OCI-LY7 (cell line): Measurements from ENCODE around the gene SLC4A1AP.

ENCODE experiments used
- EZH2phosphoT487 ChIP-seq: fragments of 200-600 bp; sonication (generic); IDR thresholded peaks from 2 replicates; pipeline ENCODE4 v1.6.1; 2018; ENCODE audit warnings: low read depth, borderline replicate concordance, mild to moderate bottlenecking, mixed run types, antibody characterized with exemption, low read length, moderate library complexity, mixed read lengths
- TF ChIP-seq, protein P1 (sequence below): fragments of 200-600 bp; sonication (generic); conservative IDR thresholded peaks from 2 replicates; pipeline ENCODE4 v1.5.1; 2014; ENCODE audit warnings: mild to moderate bottlenecking, antibody characterized with exemption, low read length, moderate library complexity, mixed read lengths

DNA sequence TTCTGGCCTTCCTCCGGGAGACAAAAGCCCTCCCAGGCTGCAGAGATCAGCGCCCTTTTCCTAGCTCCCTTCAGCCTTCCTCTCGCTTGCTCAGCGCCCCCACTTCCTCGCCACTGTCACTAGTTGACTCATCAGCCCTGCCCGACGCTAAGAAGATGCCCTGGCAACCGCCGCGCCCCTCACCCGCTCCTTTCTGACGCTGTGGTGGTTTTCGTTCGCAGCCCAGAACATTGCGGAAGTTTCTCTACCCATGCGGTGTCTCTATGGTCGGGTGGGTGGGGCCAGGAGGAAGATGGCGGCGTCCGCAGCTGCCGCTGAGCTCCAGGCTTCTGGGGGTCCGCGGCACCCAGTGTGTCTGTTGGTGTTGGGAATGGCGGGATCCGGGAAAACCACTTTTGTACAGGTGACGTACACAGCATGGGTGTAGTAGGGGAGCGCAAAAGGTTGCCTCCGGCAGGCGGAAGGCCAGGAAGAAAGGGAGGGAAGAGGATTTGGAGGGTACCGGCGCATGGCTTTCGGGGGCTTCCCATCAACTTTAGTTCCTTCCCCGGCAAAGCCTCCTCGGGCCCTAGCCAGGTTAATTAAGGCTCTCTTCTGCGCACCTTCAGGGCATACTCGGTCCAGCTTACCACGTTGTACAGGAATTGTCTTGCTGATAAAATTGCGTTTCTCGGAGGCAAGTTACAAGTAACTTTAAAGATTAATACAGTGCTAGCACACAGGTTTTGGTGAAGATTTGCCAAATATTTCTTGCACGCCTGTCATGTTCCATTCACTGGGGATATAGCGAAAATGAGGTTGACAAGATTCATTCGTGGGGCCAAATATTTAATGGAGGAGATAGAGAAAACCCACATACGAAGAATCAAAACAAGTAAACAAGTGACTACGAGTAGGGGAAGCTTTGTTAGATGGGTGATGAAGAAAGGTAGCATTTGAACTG lies 34.7 kb upstream of the SLC4A1AP start, which contains the start of the genes CCDC121 and GPN1:
- TF ChIP-seq, protein P1, sequence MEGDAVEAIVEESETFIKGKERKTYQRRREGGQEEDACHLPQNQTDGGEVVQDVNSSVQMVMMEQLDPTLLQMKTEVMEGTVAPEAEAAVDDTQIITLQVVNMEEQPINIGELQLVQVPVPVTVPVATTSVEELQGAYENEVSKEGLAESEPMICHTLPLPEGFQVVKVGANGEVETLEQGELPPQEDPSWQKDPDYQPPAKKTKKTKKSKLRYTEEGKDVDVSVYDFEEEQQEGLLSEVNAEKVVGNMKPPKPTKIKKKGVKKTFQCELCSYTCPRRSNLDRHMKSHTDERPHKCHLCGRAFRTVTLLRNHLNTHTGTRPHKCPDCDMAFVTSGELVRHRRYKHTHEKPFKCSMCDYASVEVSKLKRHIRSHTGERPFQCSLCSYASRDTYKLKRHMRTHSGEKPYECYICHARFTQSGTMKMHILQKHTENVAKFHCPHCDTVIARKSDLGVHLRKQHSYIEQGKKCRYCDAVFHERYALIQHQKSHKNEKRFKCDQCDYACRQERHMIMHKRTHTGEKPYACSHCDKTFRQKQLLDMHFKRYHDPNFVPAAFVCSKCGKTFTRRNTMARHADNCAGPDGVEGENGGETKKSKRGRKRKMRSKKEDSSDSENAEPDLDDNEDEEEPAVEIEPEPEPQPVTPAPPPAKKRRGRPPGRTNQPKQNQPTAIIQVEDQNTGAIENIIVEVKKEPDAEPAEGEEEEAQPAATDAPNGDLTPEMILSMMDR, result no peak
- no peak for TF ChIP-seq EZH2phosphoT487
